Measurements from ENCODE around the gene CRACDL.

Gene CRACDL

GRCh38 chr2:98748292-98749065 is 187.5 kb downstream of the CRACDL start:
- H3K18ac ChIP-seq (ENCODE audit: low read length), result no peak overlapping the region
- H2BK15ac ChIP-seq (ENCODE audit: low read length), result no peak overlapping the region
- no peak overlapping the region for H2BK120ac ChIP-seq (ENCODE audit: low read depth, low read length)
- DNase-seq (ENCODE audit: low spot score), result no peak
- no peak overlapping the region for H4K8ac ChIP-seq (ENCODE audit: low read depth, low read length)
- no CpG with 5 or more reads among the region's 13 CpGs for WGBS, 2 donors (ENCODE audit: extremely low coverage in 2 of 2, insufficient read length in 2 of 2, insufficient replicate concordance in 1 of 2)
- H2AK5ac ChIP-seq (ENCODE audit: low read depth, low read length), result no peak overlapping the region
- no peaks in the 10 kb centered on the region for H3K79me1 ChIP-seq (ENCODE audit: low read depth, low read length)
- no peak overlapping the region for H2BK12ac ChIP-seq (ENCODE audit: low read length)
- H3K27ac ChIP-seq (replicated peaks; ENCODE audit: low read length), result no peak overlapping the region
- no peak overlapping the region for H3K23ac ChIP-seq (ENCODE audit: low read depth, low read length, poor library complexity)
- no peaks in the 10 kb centered on the region for H3K4me1 ChIP-seq (ENCODE audit: control insufficient read depth in 2 of 2, insufficient read depth in 1 of 2, low read depth in 1 of 2, low read length in 2 of 2)
- no peaks in the 10 kb centered on the region for H3K36me3 ChIP-seq (replicated peaks in 1 of 2; ENCODE audit: control insufficient read depth in 2 of 2, insufficient read depth in 2 of 2, low read length in 2 of 2)
- H3K4me2 ChIP-seq (ENCODE audit: insufficient read depth, low read length, poor library complexity, severe bottlenecking), result no peak overlapping the region
- no peak overlapping the region for H2BK5ac ChIP-seq (ENCODE audit: low read length)
- H3K14ac ChIP-seq (ENCODE audit: low read length), result no peak overlapping the region
- no peak overlapping the region for H3K4me3 ChIP-seq (ENCODE audit: low read length in 2 of 2)
- no peak overlapping the region for H3K9ac ChIP-seq (ENCODE audit: low read depth, low read length, poor library complexity)
- no peaks in the 10 kb centered on the region for H3K9me3 ChIP-seq (replicated peaks in 1 of 2; ENCODE audit: control insufficient read depth in 2 of 2, insufficient read depth in 1 of 2, low read depth in 1 of 2, low read length in 2 of 2)
- peak overlapping the region; percentile 70 for H2AFZ ChIP-seq (ENCODE audit: low read length)
- peaks cover 0 to 6% (median 2%) of the 10 kb centered on the region in 3 experiments for H3K27me3 ChIP-seq (ENCODE audit: control insufficient read depth in 3 of 3, insufficient read depth in 3 of 3, low read depth in 1 of 3, low read length in 3 of 3)
- H3K4ac ChIP-seq (ENCODE audit: low read length), result no peak overlapping the region
- H4K91ac ChIP-seq (ENCODE audit: low read depth, low read length, poor library complexity), result no peak overlapping the region

GRCh38 chr2:98747888-98748287 is 188.1 kb downstream of the CRACDL start:
- Histone ChIP-seq H3K9ac (ENCODE audit: low read depth, low read length, poor library complexity) (no peak overlapping the region), H2AFZ (ENCODE audit: low read length) (peak overlapping the region; percentile 70), H3K4ac (ENCODE audit: low read length) (no peak overlapping the region), H3K27me3 (ENCODE audit: control insufficient read depth in 3 of 3, insufficient read depth in 3 of 3, low read depth in 1 of 3, low read length in 3 of 3) (peaks cover 0 to 3% (median 2%) of the 10 kb centered on the region in 3 experiments), H3K9me3 (replicated peaks in 1 of 2; ENCODE audit: control insufficient read depth in 2 of 2, insufficient read depth in 1 of 2, low read depth in 1 of 2, low read length in 2 of 2) (peaks cover 0 to under 1% of the 10 kb centered on the region in 2 donors), H2BK120ac (ENCODE audit: low read depth, low read length) (no peak overlapping the region), H4K91ac (ENCODE audit: low read depth, low read length, poor library complexity) (no peak overlapping the region), H3K79me1 (ENCODE audit: low read depth, low read length) (no peaks in the 10 kb centered on the region), H2BK5ac (ENCODE audit: low read length) (no peak overlapping the region), H3K4me1 (ENCODE audit: control insufficient read depth in 2 of 2, insufficient read depth in 1 of 2, low read depth in 1 of 2, low read length in 2 of 2) (no peaks in the 10 kb centered on the region), H3K14ac (ENCODE audit: low read length) (no peak overlapping the region), H3K4me2 (ENCODE audit: insufficient read depth, low read length, poor library complexity, severe bottlenecking) (no peak overlapping the region), H3K36me3 (replicated peaks in 1 of 2; ENCODE audit: control insufficient read depth in 2 of 2, insufficient read depth in 2 of 2, low read length in 2 of 2) (no peaks in the 10 kb centered on the region), H3K18ac (ENCODE audit: low read length) (no peak overlapping the region), H2AK5ac (ENCODE audit: low read depth, low read length) (no peak overlapping the region), H3K23ac (ENCODE audit: low read depth, low read length, poor library complexity) (no peak overlapping the region), H3K4me3 (ENCODE audit: low read length in 2 of 2) (no peak overlapping the region), H4K8ac (ENCODE audit: low read depth, low read length) (no peak overlapping the region), H2BK12ac (ENCODE audit: low read length) (no peak overlapping the region), H2BK15ac (ENCODE audit: low read length) (no peak overlapping the region), H3K27ac (replicated peaks; ENCODE audit: low read length) (no peak overlapping the region)
- DNase-seq (ENCODE audit: low spot score), result no peak
- WGBS, 2 donors (ENCODE audit: extremely low coverage in 2 of 2, insufficient read length in 2 of 2, insufficient replicate concordance in 1 of 2), result no CpG with 5 or more reads among the region's 8 CpGs

GRCh38 chr2:98746426-98746825 is 189.6 kb downstream of the CRACDL start:
- peaks cover 0 to 2% of the 10 kb centered on the region in 2 donors for H3K9me3 ChIP-seq (replicated peaks in 1 of 2; ENCODE audit: control insufficient read depth in 2 of 2, insufficient read depth in 1 of 2, low read depth in 1 of 2, low read length in 2 of 2)
- no peak overlapping the region for H4K8ac ChIP-seq (ENCODE audit: low read depth, low read length)
- no peak overlapping the region for H2BK120ac ChIP-seq (ENCODE audit: low read depth, low read length)
- H2BK12ac ChIP-seq (ENCODE audit: low read length), result no peak overlapping the region
- H3K4ac ChIP-seq (ENCODE audit: low read length), result no peak overlapping the region
- H2AK5ac ChIP-seq (ENCODE audit: low read depth, low read length), result no peak overlapping the region
- H3K27ac ChIP-seq (replicated peaks; ENCODE audit: low read length), result no peak overlapping the region
- H4K91ac ChIP-seq (ENCODE audit: low read depth, low read length, poor library complexity), result no peak overlapping the region
- H3K18ac ChIP-seq (ENCODE audit: low read length), result no peak overlapping the region
- peaks cover 0 to 3% (median 2%) of the 10 kb centered on the region in 3 experiments for H3K27me3 ChIP-seq (ENCODE audit: control insufficient read depth in 3 of 3, insufficient read depth in 3 of 3, low read depth in 1 of 3, low read length in 3 of 3)
- H3K23ac ChIP-seq (ENCODE audit: low read depth, low read length, poor library complexity), result no peak overlapping the region
- H3K4me1 ChIP-seq (ENCODE audit: control insufficient read depth in 2 of 2, insufficient read depth in 1 of 2, low read depth in 1 of 2, low read length in 2 of 2), result no peaks in the 10 kb centered on the region
- no peaks in the 10 kb centered on the region for H3K79me1 ChIP-seq (ENCODE audit: low read depth, low read length)
- no peak overlapping the region for H2AFZ ChIP-seq (ENCODE audit: low read length)
- H3K9ac ChIP-seq (ENCODE audit: low read depth, low read length, poor library complexity), result no peak overlapping the region
- H3K4me2 ChIP-seq (ENCODE audit: insufficient read depth, low read length, poor library complexity, severe bottlenecking), result no peak overlapping the region
- H2BK15ac ChIP-seq (ENCODE audit: low read length), result no peak overlapping the region
- H3K36me3 ChIP-seq (replicated peaks in 1 of 2; ENCODE audit: control insufficient read depth in 2 of 2, insufficient read depth in 2 of 2, low read length in 2 of 2), result no peaks in the 10 kb centered on the region
- no peak overlapping the region for H2BK5ac ChIP-seq (ENCODE audit: low read length)
- no peak overlapping the region for H3K4me3 ChIP-seq (ENCODE audit: low read length in 2 of 2)
- no peak for DNase-seq (ENCODE audit: low spot score)
- H3K14ac ChIP-seq (ENCODE audit: low read length), result no peak overlapping the region

GRCh38 chr2:98744595-98744994 is 191.4 kb downstream of the CRACDL start:
- H3K18ac ChIP-seq (ENCODE audit: low read length), result no peak overlapping the region
- peaks cover 0 to 2% of the 10 kb centered on the region in 2 donors for H3K9me3 ChIP-seq (replicated peaks in 1 of 2; ENCODE audit: control insufficient read depth in 2 of 2, insufficient read depth in 1 of 2, low read depth in 1 of 2, low read length in 2 of 2)
- no peak overlapping the region for H2BK5ac ChIP-seq (ENCODE audit: low read length)
- H3K4me2 ChIP-seq (ENCODE audit: insufficient read depth, low read length, poor library complexity, severe bottlenecking), result no peak overlapping the region
- no peak for DNase-seq (ENCODE audit: low spot score)
- no peak overlapping the region for H2AFZ ChIP-seq (ENCODE audit: low read length)
- H3K23ac ChIP-seq (ENCODE audit: low read depth, low read length, poor library complexity), result no peak overlapping the region
- H3K4me1 ChIP-seq (ENCODE audit: control insufficient read depth in 2 of 2, insufficient read depth in 1 of 2, low read depth in 1 of 2, low read length in 2 of 2), result no peaks in the 10 kb centered on the region
- H3K27ac ChIP-seq (replicated peaks; ENCODE audit: low read length), result no peak overlapping the region
- H2AK5ac ChIP-seq (ENCODE audit: low read depth, low read length), result no peak overlapping the region
- H2BK15ac ChIP-seq (ENCODE audit: low read length), result no peak overlapping the region
- H3K79me1 ChIP-seq (ENCODE audit: low read depth, low read length), result no peaks in the 10 kb centered on the region
- WGBS, 2 donors (ENCODE audit: extremely low coverage in 2 of 2, insufficient read length in 2 of 2, insufficient replicate concordance in 1 of 2), result no CpG with 5 or more reads among the region's 5 CpGs
- peak overlapping the region; percentile 52 for H4K8ac ChIP-seq (ENCODE audit: low read depth, low read length)
- H3K4me3 ChIP-seq (ENCODE audit: low read length in 2 of 2), result no peak overlapping the region
- no peak overlapping the region for H4K91ac ChIP-seq (ENCODE audit: low read depth, low read length, poor library complexity)
- no peak overlapping the region for H2BK12ac ChIP-seq (ENCODE audit: low read length)
- H3K36me3 ChIP-seq (replicated peaks in 1 of 2; ENCODE audit: control insufficient read depth in 2 of 2, insufficient read depth in 2 of 2, low read length in 2 of 2), result no peaks in the 10 kb centered on the region
- peaks cover 0 to 15% (median 2%) of the 10 kb centered on the region in 3 experiments for H3K27me3 ChIP-seq (ENCODE audit: control insufficient read depth in 3 of 3, insufficient read depth in 3 of 3, low read depth in 1 of 3, low read length in 3 of 3)
- no peak overlapping the region for H3K14ac ChIP-seq (ENCODE audit: low read length)
- H2BK120ac ChIP-seq (ENCODE audit: low read depth, low read length), result no peak overlapping the region
- H3K4ac ChIP-seq (ENCODE audit: low read length), result no peak overlapping the region
- no peak overlapping the region for H3K9ac ChIP-seq (ENCODE audit: low read depth, low read length, poor library complexity)

All from neuronal stem cell (in vitro differentiated cells).